Suprapubic skin (tissue), 4 donors: ENCODE data around the gene PHLDB2. TPM values are rescaled to one million over a fixed set of nuclear protein-coding genes. Genes with fewer than 3 reads are reported as not detected.

Experiments
- DNase-seq, 2 donors: peaks; one replicate each; pipeline ENCODE4 v3.0.0-alpha.2; 2019; ENCODE audit warnings: low spot score in 2 of 2
- H3K27ac ChIP-seq: fragments of 200-600 bp; sonication (generic); one replicate; pipeline ENCODE4 v1.5.1; 2019
- H3K27me3 ChIP-seq: fragments of 200-600 bp; sonication (generic); one replicate; pipeline ENCODE4 v1.5.1; 2019
- H3K36me3 ChIP-seq: fragments of 200-600 bp; sonication (generic); one replicate; pipeline ENCODE4 v1.5.1; 2019
- H3K4me1 ChIP-seq: fragments of 200-600 bp; sonication (generic); one replicate; pipeline ENCODE4 v1.5.1; 2019
- H3K4me3 ChIP-seq: fragments of 200-600 bp; sonication (generic); one replicate; pipeline ENCODE4 v1.5.1; 2019; ENCODE audit warnings: mild to moderate bottlenecking
- H3K9me3 ChIP-seq: fragments of 200-600 bp; sonication (generic); one replicate; pipeline ENCODE4 v1.5.1; 2019
- EP300 ChIP-seq: sonication (generic); formaldehyde crosslinking; IDR thresholded peaks from one replicate; pipeline ENCODE4 v1.6.1; 2017; ENCODE audit warnings: antibody characterized with exemption
- POLR2A ChIP-seq, 2 donors: fragments of 450-650 bp; IDR thresholded peaks; one replicate each; pipeline ENCODE4 v1.6.1; 2017; ENCODE audit warnings: antibody characterized with exemption in 2 of 2, mild to moderate bottlenecking in 2 of 2, moderate library complexity in 2 of 2
- POLR2AphosphoS5 ChIP-seq, 3 donors: sonication (generic); formaldehyde crosslinking; IDR thresholded peaks; one replicate each; pipeline ENCODE4 v1.6.1; 2017; ENCODE audit warnings: antibody characterized with exemption in 3 of 3
- WGBS: methylation state at CpG from one replicate; pipeline ENCODE4 v1.1.5; 2018; 5-methylcytosine and 5-hydroxymethylcytosine counted together
- total RNA-seq, 4 donors: library from RNA; depleted of rRNA; stranded (reverse); fragments of >200 nt; gene quantifications; one replicate each; pipeline ENCODE4 v1.1.0, GENCODE V29; 2016
- TF ChIP-seq, protein P1 (sequence below), 2 donors: fragments of 200-600 bp in 1 of 2; fragments of 450-650 bp in 1 of 2; sonication (generic) in 1 of 2; IDR thresholded peaks; one replicate each; pipeline ENCODE4 v1.5.1; 2016 to 2019; ENCODE audit warnings: antibody characterized with exemption in 2 of 2, mild to moderate bottlenecking in 1 of 2, moderate library complexity in 1 of 2

PHLDB2 gene
- total RNA-seq, 4 donors from 2014 or later: 39.8 to 107 (median 60.7) TPM

DNA sequence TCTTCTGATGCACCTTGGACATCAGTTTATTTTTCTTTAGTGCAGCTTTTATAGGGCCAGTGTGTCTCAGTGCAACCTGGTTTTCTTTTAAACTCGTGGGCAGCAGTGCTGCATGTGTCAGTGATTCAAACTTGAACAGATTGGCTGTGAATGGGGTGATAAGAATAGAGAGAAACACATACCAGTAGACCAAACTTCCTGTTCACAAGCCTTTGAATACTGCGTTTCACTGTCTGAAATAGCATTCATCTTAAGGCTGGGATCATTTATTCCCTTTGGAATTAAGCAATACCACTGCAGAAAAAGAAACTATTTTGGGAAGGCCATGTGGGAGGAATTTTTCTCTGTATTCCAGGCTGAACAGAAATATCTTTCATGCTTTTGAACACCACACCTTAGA, 51.7 kb downstream of the PHLDB2 start:
- H3K36me3 ChIP-seq: peaks cover 8% of the 10 kb centered on the region
- H3K27me3 ChIP-seq: no peaks in the 10 kb centered on the region
- TF ChIP-seq EP300: no peak
- TF ChIP-seq, protein P1, sequence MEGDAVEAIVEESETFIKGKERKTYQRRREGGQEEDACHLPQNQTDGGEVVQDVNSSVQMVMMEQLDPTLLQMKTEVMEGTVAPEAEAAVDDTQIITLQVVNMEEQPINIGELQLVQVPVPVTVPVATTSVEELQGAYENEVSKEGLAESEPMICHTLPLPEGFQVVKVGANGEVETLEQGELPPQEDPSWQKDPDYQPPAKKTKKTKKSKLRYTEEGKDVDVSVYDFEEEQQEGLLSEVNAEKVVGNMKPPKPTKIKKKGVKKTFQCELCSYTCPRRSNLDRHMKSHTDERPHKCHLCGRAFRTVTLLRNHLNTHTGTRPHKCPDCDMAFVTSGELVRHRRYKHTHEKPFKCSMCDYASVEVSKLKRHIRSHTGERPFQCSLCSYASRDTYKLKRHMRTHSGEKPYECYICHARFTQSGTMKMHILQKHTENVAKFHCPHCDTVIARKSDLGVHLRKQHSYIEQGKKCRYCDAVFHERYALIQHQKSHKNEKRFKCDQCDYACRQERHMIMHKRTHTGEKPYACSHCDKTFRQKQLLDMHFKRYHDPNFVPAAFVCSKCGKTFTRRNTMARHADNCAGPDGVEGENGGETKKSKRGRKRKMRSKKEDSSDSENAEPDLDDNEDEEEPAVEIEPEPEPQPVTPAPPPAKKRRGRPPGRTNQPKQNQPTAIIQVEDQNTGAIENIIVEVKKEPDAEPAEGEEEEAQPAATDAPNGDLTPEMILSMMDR (IDR thresholded peaks at IDR 0.05): no peak
- TF ChIP-seq POLR2A (IDR thresholded peaks at IDR 0.05): no peak
- TF ChIP-seq POLR2AphosphoS5 (IDR thresholded peaks at IDR 0.05): no peak
- DNase-seq: no peak
- H3K27ac ChIP-seq: no peak overlapping the region
- no peaks in the 10 kb centered on the region for H3K9me3 ChIP-seq
- 31% methylated on average over 2 of the region's 2 CpGs for WGBS
- H3K4me1 ChIP-seq: peaks cover 17% of the 10 kb centered on the region
- H3K4me3 ChIP-seq: no peak overlapping the region

DNA sequence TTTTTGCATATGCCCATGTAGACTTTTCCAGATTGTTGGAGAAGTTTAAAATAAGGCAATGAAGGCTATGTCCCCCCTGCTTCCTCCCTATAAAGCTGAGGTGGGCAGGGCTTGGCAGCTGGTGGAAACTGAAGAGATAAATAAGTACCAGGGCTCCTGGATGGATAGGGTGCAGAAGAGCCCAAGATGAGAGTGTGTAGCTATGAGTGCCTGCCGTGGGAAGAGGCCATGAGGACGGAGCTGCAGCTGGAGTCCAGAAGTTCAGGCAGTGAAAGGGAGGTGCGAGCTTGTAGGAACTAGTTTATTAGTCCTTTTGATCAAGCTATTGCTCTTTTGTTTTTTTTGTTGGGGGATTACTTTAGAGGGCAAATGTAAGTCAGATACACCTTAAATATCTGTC, 52.4 kb downstream of the PHLDB2 start:
- TF ChIP-seq POLR2A (IDR thresholded peaks at IDR 0.05): no peak
- TF ChIP-seq EP300: no peak
- no peak for TF ChIP-seq POLR2AphosphoS5 (IDR thresholded peaks at IDR 0.05)
- TF ChIP-seq, protein P1 (IDR thresholded peaks at IDR 0.05): no peak
- 77% methylated on average over 3 of the region's 3 CpGs for WGBS
- Histone ChIP-seq H3K27ac (peak overlapping the region; percentile 2), H3K27me3 (no peaks in the 10 kb centered on the region), H3K36me3 (peaks cover 8% of the 10 kb centered on the region), H3K9me3 (no peaks in the 10 kb centered on the region), H3K4me1 (peaks cover 17% of the 10 kb centered on the region), H3K4me3 (no peak overlapping the region)
- no peak for DNase-seq

DNA sequence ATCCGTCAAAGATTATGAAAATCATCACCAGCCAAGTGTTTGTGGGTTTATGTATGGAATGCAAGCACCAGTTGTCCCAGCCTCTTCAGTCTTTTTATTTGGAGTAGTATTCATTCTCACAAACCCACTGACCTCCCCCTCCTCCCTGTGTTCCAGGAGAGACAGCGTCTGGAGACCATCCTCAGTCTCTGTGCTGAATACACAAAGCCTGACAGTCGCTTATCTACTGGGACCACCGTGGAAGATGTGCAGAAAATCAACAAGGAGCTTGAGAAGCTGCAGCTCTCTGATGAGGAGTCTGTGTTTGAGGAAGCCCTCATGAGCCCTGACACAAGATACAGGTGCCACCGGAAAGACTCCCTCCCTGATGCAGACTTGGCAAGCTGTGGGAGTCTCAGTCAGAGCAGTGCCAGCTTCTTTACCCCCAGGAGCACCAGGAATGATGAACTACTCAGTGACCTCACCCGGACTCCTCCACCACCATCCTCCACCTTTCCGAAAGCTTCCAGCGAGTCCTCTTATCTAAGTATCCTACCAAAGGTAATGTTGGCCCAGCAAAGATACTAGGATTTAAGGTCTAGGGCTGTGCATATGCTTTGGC, 54.2 kb downstream of the PHLDB2 start:
- Histone ChIP-seq H3K9me3 (no peaks in the 10 kb centered on the region), H3K27ac (no peak overlapping the region), H3K4me3 (no peak overlapping the region), H3K4me1 (peaks cover 17% of the 10 kb centered on the region), H3K36me3 (peaks cover 8% of the 10 kb centered on the region), H3K27me3 (no peaks in the 10 kb centered on the region)
- WGBS: 72% methylated on average over 8 of the region's 8 CpGs
- no peak for DNase-seq
- TF ChIP-seq POLR2A (IDR thresholded peaks at IDR 0.05) (no peak), POLR2AphosphoS5 (IDR thresholded peaks at IDR 0.05) (no peak), EP300 (no peak)
- TF ChIP-seq, protein P1 (IDR thresholded peaks at IDR 0.05): no peak

DNA sequence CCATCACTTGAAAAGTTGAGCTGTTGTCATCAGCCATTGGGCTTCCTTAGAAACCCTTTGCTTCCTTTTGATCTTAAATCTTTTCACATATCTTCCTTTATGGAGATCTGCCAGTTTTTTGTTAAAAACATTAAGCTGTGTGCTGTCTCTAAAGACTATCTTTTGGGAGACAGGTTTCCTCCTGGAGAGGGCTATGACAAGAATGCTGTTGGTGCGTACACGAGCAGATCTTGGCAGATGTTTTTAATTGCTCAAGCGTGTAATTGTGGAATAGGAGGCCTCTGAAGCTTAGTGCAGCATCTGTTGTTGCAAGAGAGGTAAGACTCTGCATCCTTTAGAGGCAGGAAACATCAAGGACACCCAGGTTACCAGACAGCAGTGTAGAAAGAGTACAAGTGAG, 56.8 kb downstream of the PHLDB2 start:
- peaks cover 18% of the 10 kb centered on the region for H3K36me3 ChIP-seq

DNA sequence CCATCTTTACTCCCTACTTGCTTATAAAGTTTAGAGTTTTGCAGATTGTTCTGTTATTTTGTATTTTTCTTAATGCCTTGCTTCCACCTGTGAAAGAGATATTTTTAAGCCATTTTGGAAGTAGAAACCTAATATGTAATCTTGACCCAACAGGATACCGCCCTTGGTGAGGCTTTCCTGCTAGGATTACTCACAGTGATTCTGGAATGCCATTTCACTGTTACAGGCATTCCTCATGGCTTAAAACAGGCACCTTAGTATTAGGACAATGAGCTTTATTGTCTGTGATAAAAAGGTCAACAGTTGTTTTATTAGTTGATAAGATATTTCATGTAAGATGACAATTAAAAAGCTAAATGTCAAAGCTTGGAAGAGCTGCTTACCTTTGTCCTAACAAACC, 58.2 kb downstream of the PHLDB2 start:
- 92% methylated on average over 1 of the region's 1 CpG for WGBS

More for the DNA sequence above, 56.8 kb downstream of the PHLDB2 start:
- no peak for DNase-seq
- Histone ChIP-seq H3K27ac (no peak overlapping the region), H3K4me1 (peaks cover 10% of the 10 kb centered on the region), H3K27me3 (no peaks in the 10 kb centered on the region), H3K4me3 (no peak overlapping the region), H3K9me3 (no peaks in the 10 kb centered on the region)
- TF ChIP-seq POLR2AphosphoS5 (IDR thresholded peaks at IDR 0.05) (no peak), EP300 (no peak), POLR2A (IDR thresholded peaks at IDR 0.05) (no peak)
- TF ChIP-seq, protein P1 (IDR thresholded peaks at IDR 0.05): no peak
- WGBS: 44% methylated on average over 3 of the region's 3 CpGs

More for the DNA sequence above, 58.2 kb downstream of the PHLDB2 start:
- Histone ChIP-seq H3K27me3 (no peaks in the 10 kb centered on the region), H3K4me1 (no peaks in the 10 kb centered on the region), H3K36me3 (peaks cover 18% of the 10 kb centered on the region), H3K9me3 (no peaks in the 10 kb centered on the region), H3K4me3 (no peak overlapping the region), H3K27ac (no peak overlapping the region)
- TF ChIP-seq, protein P1 (IDR thresholded peaks at IDR 0.05): no peak
- TF ChIP-seq EP300 (no peak), POLR2AphosphoS5 (IDR thresholded peaks at IDR 0.05) (no peak), POLR2A (IDR thresholded peaks at IDR 0.05) (no peak)
- DNase-seq: no peak
